Omental fat pad (tissue), 4 donors: ENCODE data around the gene SLC8A1. TPM values are rescaled to one million over a fixed set of nuclear protein-coding genes. Genes with fewer than 3 reads are reported as not detected.

Experiments used
- ATAC-seq: fragments of 150-250 bp; one replicate; pipeline ENCODE4 v1.9.1; 2016; ENCODE audit warnings: mild to moderate bottlenecking, moderate library complexity; ENCODE audit not compliant: low FRiP score
- DNase-seq: peaks from one replicate; pipeline ENCODE4 v3.0.0-alpha.2; 2019; ENCODE audit warnings: low spot score
- CTCF ChIP-seq, 3 donors: fragments of 450-650 bp; IDR thresholded peaks; one replicate each; pipeline ENCODE4 v1.5.1; 2016 to 2017; ENCODE audit warnings: antibody characterized with exemption in 3 of 3, mild to moderate bottlenecking in 3 of 3, moderate library complexity in 2 of 3
- total RNA-seq, 4 donors: library from RNA; depleted of rRNA; stranded (reverse); fragments of >200 nt; gene quantifications; one replicate each; pipeline ENCODE4 v1.1.0, GENCODE V29; 2016

The SLC8A1 gene
- total RNA-seq, 4 donors from 2014 or later: 17.5 to 47.0 (median 30.0) TPM

DNA sequence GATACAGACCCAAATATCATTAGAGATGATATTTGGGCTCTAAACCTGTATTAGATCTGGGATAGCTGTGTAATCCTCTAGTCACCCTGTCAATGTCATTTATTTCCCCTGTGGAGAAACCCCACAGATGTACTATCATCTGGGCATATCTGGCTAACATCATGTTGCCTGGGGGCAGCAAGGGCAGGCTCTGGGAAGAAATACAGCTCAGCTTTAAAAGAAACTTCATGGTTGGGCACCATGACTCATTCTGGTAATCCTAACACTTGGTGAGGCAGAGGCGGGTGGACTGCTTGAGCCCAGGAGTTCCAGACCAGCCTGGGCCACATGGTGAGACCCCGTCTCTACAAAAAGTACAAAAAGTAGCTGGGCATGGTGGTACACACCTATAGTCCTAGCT is 282.5 kb downstream of the SLC8A1 start:
- ATAC-seq: no peak
- TF ChIP-seq CTCF (IDR thresholded peaks at IDR 0.05): no peak

DNA sequence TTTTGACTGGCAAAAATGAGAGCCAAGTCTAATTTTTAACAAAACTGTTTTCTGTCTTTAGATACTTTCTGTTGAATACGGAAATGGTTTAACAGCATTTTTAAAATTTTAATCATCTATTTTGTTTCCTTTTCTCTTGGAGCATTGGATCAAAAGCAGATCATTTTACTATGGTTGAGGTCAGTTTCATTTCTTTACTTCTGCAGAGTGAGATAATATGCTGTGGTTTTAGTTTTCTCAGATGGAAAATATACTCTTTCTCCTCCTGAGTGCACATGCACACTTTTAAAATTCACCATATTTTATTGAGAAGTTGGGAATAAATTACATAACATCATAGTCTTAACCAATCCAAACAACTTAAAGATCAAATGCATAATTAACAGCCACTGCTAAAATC is 283.3 kb downstream of the SLC8A1 start:
- DNase-seq: no peak
- no peak for ATAC-seq
- no peak for TF ChIP-seq CTCF (IDR thresholded peaks at IDR 0.05)

More for the DNA sequence above, 282.5 kb downstream of the SLC8A1 start:
- DNase-seq: no peak

- no peak for DNase-seq
- no peak for TF ChIP-seq CTCF (IDR thresholded peaks at IDR 0.05)
- ATAC-seq: no peak
Measured at GRCh38 chr2:40168032-40168431, 283.9 kb downstream of the SLC8A1 start.

- TF ChIP-seq CTCF (IDR thresholded peaks at IDR 0.05): no peak
- ATAC-seq (no peak), DNase-seq (no peak)
Measured at GRCh38 chr2:40166006-40166405, 285.9 kb downstream of the SLC8A1 start.

DNA sequence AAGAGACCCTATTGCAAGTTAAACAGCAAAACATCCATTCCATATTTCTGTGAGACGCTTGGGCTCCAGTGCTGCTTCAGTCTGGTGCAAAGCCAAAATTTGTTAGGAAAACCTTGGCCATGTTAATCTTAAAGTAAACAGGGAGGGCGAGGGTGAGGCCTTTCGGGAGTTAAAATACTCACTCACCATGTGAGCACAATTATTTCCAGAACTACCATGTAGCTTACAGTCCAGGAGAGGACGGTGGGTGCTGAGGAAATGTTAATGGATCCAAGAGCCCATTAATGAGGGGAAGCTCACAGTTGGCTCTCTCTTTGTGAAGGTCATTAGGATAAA is 286.4 kb downstream of the SLC8A1 start:
- DNase-seq (no peak), ATAC-seq (no peak)
- no peak for TF ChIP-seq CTCF (IDR thresholded peaks at IDR 0.05)

- TF ChIP-seq CTCF (IDR thresholded peaks at IDR 0.05): no peak
- ATAC-seq (peak; percentile 14), DNase-seq (no peak)
Measured at GRCh38 chr2:40164736-40165508, 287.0 kb downstream of the SLC8A1 start.

DNA sequence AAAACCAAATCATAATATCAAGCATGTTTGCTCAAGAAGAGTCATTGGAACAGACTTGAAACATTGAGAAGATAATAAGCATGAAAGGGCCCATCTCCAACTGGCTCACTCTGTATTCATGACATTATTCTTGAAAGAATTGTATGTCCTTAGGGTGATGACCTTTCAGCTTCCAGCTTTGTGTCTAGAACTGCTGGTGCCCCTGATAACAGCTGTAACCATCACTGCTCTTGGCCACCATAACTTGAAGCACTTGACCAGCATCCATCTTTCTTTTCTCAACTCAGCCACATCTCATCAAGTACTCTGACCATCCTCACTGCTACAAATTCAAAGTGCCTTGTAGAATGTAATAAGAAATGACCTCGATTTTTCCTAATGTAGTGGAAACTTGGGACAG is 289.9 kb downstream of the SLC8A1 start:
- ATAC-seq (no peak), DNase-seq (no peak)
- TF ChIP-seq CTCF (IDR thresholded peaks at IDR 0.05): no peak
